Measurements from ENCODE around the gene APOC1.
"Not testable (repeated sequence)": the region's sequence is repeated elsewhere in the genome, so short reads cannot be mapped to it uniquely, and the experiment has no call there.

Gene APOC1

DNA sequence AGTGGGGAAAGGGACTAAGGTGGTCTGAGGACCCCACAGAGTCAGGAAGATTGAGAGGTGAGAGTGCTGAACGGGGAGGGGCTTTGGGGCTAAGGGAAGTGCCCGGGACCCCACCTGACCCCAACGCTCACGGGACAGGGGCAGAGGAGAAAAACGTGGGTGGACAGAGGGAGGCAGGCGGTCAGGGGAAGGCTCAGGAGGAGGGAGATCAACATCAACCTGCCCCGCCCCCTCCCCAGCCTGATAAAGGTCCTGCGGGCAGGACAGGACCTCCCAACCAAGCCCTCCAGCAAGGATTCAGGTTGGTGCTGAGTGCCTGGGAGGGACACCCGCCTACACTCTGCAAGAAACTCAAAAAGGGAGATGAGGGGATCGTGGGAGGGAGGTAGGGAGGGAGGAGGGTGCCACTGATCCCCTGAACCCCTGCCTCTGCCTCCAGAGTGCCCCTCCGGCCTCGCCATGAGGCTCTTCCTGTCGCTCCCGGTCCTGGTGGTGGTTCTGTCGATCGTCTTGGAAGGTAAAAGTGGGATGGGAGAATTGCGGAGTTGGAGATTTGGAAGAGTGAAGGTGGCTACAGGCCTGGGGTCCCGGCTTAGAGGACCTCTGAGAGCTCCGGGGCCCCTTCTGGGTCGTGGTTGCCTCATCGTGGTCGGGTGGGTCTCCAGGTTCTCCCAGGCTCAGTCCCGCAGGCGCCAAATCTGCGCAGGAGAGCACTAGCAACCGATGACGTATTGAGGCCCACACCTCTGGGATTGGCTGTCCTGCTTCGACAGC lies at the start of gene APOC1:
TSS of gene APOC1 (plus strand) at position 176 of the 774 bp plus-strand sequence. CDS start at position 460, 284 bp downstream.
- not testable (repeated sequence) for DNase-seq

DNA sequence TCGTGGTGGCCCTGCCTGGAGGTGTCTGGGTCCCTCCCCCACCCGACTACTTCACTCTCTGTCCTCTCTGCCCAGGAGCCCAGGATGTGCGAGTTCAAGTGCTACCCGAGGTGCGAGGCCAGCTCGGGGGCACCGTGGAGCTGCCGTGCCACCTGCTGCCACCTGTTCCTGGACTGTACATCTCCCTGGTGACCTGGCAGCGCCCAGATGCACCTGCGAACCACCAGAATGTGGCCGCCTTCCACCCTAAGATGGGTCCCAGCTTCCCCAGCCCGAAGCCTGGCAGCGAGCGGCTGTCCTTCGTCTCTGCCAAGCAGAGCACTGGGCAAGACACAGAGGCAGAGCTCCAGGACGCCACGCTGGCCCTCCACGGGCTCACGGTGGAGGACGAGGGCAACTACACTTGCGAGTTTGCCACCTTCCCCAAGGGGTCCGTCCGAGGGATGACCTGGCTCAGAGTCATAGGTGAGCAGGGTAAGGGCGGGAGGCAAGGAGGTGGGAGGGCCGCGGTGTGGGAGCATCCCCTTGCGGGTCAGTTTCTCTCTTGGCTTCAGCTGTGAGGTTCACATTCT lies 49.1 kb upstream of the APOC1 start:
- DNase-seq: no peak

DNA sequence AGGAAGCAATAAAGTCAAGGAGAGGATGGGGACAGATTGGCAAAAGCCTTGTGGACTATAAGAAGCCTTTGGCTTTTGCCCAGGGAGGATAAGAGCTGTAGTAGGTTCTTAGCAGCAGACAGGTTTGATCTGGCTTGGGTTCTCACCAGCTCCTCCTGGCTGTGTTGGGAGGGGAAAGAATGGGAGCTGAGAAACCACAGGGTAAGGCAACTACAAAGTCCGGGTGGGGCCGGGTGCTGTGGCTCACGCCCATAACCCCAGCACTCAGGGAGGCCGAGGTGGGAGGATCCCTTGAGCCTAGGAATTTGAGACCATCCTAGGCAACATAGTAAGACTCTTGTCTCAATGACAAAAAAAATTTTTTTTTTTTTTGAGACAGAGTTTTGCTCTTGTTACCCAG lies 47.7 kb upstream of the APOC1 start:
- no peak for DNase-seq

DNA sequence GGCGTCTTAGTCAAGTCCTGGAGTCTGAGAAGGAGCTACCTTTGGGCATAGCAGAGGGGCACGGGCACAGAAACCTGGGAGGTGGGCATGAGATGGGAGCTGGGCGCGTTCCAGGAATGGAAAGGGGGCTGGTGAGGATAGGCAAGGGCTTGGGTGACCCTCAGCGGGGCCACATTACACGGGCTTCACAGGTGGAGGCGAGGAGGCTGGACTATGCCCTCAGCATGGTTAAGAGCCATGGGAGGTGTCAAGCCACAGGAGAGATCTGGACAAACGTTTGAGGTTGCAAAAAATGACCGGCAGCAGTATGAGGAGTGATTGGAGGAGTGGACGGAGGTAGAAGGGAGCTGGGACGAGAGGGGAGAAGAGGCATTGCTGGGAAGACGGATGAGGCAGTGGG lies 46.8 kb upstream of the APOC1 start:
- DNase-seq: no peak

GRCh38 chr19:44869733-44870470 lies 44.5 kb upstream of the APOC1 start:
- no peak for DNase-seq

DNA sequence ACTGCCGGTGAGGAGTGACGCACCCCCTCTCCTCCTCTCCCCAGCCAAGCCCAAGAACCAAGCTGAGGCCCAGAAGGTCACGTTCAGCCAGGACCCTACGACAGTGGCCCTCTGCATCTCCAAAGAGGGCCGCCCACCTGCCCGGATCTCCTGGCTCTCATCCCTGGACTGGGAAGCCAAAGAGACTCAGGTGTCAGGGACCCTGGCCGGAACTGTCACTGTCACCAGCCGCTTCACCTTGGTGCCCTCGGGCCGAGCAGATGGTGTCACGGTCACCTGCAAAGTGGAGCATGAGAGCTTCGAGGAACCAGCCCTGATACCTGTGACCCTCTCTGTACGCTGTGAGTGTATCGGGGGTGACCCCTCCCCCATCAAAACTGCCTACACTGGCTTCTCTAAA lies 42.6 kb upstream of the APOC1 start:
- no peak for DNase-seq

GRCh38 chr19:44872661-44873060 lies 41.7 kb upstream of the APOC1 start:
- DNase-seq: no peak

- no peak for DNase-seq
Observed at GRCh38 chr19:44874317-44874716, 40.1 kb upstream of the APOC1 start.

- no peak for DNase-seq
Observed at GRCh38 chr19:44875666-44876451, 38.5 kb upstream of the APOC1 start.

GRCh38 chr19:44876930-44877535 lies 37.4 kb upstream of the APOC1 start:
- DNase-seq: no peak

GRCh38 chr19:44878120-44878865 lies 36.1 kb upstream of the APOC1 start:
- DNase-seq: no peak

DNA sequence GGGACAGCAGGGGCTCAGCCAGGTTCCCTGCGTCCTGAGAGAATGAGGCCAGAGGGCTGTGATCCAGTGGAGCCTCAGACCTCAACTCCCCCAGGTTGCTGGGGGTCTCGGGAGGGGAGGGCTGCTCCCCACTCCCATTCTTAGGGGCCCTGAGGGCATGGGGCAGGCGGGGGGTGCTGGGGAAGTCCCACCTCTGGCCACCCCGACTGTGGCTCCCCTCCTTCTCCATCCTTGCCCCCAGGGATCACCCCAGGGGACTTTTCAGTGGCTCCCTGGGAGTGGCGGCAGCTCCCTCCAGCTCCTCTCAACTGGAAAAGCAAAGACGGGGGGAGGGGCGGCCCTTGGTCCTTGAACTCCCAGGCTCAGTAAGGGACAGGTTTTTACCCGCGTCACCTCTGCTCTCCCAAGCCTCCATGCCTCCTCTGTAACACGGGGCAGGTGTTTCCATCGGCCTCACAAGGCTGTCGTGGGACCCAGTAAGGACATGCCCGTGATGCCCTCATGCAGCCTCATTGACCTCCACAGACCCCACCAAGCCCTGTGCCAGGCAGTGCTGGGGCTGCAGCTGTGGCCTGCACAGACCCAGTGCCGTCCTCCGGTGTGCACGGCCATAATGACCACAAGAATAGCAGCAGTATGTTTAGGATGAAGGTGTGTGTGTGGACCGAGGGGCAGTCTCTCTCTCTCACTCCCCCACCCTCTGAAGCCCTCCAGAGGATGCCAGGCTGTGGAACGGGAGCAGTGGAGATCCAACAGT lies 34.9 kb upstream of the APOC1 start:
- no peak for DNase-seq

- no peak for DNase-seq
Observed at GRCh38 chr19:44882063-44882462, 32.3 kb upstream of the APOC1 start.

DNA sequence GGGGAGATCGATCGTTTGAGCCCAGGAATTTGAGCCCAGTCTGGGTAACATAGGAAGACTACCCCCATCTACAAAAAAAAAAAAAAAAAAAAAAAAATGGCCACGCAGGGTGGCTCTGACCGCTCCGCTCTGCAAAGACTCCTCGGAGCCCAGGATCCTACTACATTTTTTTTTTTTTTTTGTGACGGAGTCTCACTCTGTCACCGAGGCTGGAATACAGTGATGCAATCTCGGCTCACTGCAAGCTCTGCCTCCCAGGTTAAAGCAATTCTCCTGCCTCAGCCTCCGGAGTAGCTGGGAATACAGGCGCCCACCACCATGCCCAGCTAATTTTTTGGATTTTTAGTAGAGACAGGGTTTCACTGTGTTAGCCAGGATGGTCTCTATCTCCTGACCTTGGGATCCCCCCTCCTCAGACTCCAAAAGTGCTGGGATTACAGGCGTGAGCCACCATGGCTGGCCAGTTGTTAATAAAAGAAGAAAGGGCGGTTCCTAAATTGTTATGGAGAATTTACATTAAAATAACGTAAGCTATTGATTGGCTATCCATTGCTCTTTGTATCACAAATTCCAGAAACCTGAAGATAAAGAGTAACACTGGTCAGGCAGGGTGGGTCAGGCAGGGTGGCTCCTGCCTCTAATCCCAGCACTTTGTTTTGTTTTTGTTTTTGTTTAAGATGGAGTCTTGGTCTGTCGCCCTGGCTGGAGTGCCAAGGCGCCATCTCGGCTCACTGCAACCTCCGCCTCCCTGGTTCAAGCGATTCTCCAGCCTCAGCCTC lies 31.6 kb upstream of the APOC1 start:
- not testable (repeated sequence) for DNase-seq

- DNase-seq: no peak
Observed at GRCh38 chr19:44883922-44884321, 30.5 kb upstream of the APOC1 start.

DNA sequence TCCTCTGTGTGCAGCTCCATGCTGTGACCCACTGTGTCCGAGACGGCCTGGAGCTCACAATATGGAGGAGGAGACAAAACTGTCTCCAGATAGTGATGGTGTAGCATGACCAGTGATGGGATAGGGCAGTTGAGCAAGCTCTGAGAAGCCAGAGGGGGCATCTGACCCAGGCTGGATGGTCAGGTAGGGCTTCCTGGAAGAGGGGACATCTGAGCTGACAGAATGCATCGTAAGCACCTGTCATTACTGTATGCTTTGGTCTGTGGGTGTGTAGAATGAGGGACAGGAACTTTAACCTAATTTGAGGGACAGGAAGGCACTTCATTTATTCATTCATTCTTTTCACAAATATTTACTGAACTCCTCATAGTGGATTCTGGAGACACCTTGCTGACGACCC lies 29.8 kb upstream of the APOC1 start:
- no peak for DNase-seq

DNA sequence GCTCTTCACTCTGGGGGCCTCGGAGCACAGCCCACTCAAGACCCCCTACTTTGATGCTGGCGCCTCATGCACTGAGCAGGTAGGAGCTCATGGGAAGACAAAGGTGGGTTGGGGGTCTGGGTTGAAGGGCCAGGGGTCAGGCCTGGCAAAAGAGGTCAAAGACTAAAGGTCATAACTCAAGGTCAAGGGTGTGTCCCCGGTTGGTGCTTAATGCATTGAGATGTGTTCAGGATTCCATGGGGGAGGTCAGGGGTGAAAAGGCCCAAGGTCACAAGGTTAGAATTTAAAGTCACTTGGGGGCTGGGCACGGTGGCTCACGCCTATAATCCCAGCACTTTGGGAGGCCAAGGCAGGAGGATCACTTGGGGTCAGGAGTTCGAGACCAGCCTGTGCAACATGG lies 28.3 kb upstream of the APOC1 start:
- DNase-seq: no peak

GRCh38 chr19:44887648-44888047 lies 26.8 kb upstream of the APOC1 start:
- DNase-seq: no peak

GRCh38 chr19:44888335-44888734 lies 26.1 kb upstream of the APOC1 start:
- not testable (repeated sequence) for DNase-seq

GRCh38 chr19:44889830-44890365 lies 24.5 kb upstream of the APOC1 start:
- no peak for DNase-seq
